B cell (primary cell): ENCODE results near the gene IL1RAPL1. TPM values are rescaled to one million over a fixed set of nuclear protein-coding genes. Genes with fewer than 3 reads are reported as not detected.
"Not testable (repeated sequence)": the region's sequence is repeated elsewhere in the genome, so short reads cannot be mapped to it uniquely, and the experiment has no call there.

Experiments
- ATAC-seq: fragments of 200-7000 bp; cut with Tn5 transposase; one replicate; pipeline ENCODE4 v1.10.0; 2021; ENCODE audit warnings: low read depth, mild to moderate bottlenecking, moderate number of reproducible peaks, moderate library complexity
- CTCF ChIA-PET: fragments of 350-600 bp; sonication (Branson Sonifier 250); formaldehyde crosslinking; loops from one replicate; lab custom pipeline; 2021; ENCODE audit warnings: antibody characterized with exemption, inconsistent platforms; lab: Charles Lee
- POLR2A ChIA-PET: fragments of 350-600 bp; sonication (Branson Sonifier 250); formaldehyde crosslinking; loops from one replicate; lab custom pipeline; 2021; ENCODE audit warnings: antibody characterized with exemption; lab: Charles Lee
- DNase-seq: peaks from one replicate; pipeline ENCODE4 v3.0.0; 2013
- H2AFZ ChIP-seq: 2 replicates; pipeline ENCODE4 v1.6.1; 2012; ENCODE audit warnings: mild to moderate bottlenecking, low read depth, low read length; ENCODE audit not compliant: insufficient read depth, poor library complexity, severe bottlenecking
- H3K27ac ChIP-seq, 2 donors: 1 replicate in 1 of 2; 2 replicates in 1 of 2; pipeline ENCODE4 v1.5.1; 2012 to 2013; ENCODE audit warnings: low read length in 2 of 2, mild to moderate bottlenecking in 2 of 2, moderate library complexity in 1 of 2
- H3K27me3 ChIP-seq, 4 experiments: fragments of 200-600 bp in 1 of 4; sonication (generic) in 1 of 4; replicated peaks in 1 of 4; 1 replicate in 2 of 4; 2 replicates in 2 of 4; pipeline versions ENCODE4 v1.6.1 to v1.7.0; 2013 to 2016; ENCODE audit warnings: low read length in 3 of 4, mild to moderate bottlenecking in 2 of 4, mixed read lengths in 1 of 4, moderate library complexity in 1 of 4; ENCODE audit not compliant: insufficient read depth in 4 of 4, control insufficient read depth in 3 of 4; ENCODE audit errors: control extremely low read depth in 1 of 4
- H3K36me3 ChIP-seq, 2 experiments: replicated peaks in 1 of 2; 1 replicate in 1 of 2; 2 replicates in 1 of 2; pipeline versions ENCODE4 v1.6.1 to v1.7.1; 2013; ENCODE audit warnings: low read length in 1 of 2; ENCODE audit not compliant: insufficient read depth in 2 of 2, control insufficient read depth in 1 of 2; ENCODE audit errors: control extremely low read depth in 1 of 2, extremely low read depth in 1 of 2
- H3K4me1 ChIP-seq, 2 donors: fragments of 200-600 bp in 1 of 2; sonication (generic) in 1 of 2; 1 replicate in 1 of 2; 2 replicates in 1 of 2; pipeline versions ENCODE4 v1.5.1 to v1.6.1; 2013 to 2017; ENCODE audit warnings: low read length in 2 of 2; ENCODE audit not compliant: control insufficient read depth in 2 of 2, insufficient read depth in 2 of 2
- H3K4me2 ChIP-seq: replicated peaks from 2 replicates; pipeline ENCODE3; 2012; ENCODE audit warnings: mild to moderate bottlenecking, low read depth, low read length; ENCODE audit not compliant: poor library complexity, severe bottlenecking
- H3K4me3 ChIP-seq, 5 experiments: fragments of 200-600 bp in 1 of 5; sonication (generic) in 1 of 5; 1 replicate in 3 of 5; 2 replicates in 2 of 5; pipeline versions ENCODE4 v1.5.1 to v1.7.0; 2011 to 2016; ENCODE audit warnings: low read length in 4 of 5, mild to moderate bottlenecking in 4 of 5, low read depth in 2 of 5, control low read depth in 1 of 5, moderate library complexity in 1 of 5; ENCODE audit not compliant: insufficient read depth in 1 of 5; ENCODE audit errors: control extremely low read depth in 1 of 5, extremely low read depth in 1 of 5
- H3K79me2 ChIP-seq: fragments of 200-600 bp; sonication (generic); one replicate; pipeline ENCODE4 v1.6.0; 2016; ENCODE audit warnings: low read length; ENCODE audit not compliant: control insufficient read depth, insufficient read depth
- H3K9ac ChIP-seq: fragments of 200-600 bp; sonication (generic); 2 replicates; pipeline ENCODE4 v1.6.1; 2017; ENCODE audit warnings: mild to moderate bottlenecking, low read length, moderate library complexity
- H3K9me3 ChIP-seq, 3 donors: one replicate each; pipeline versions ENCODE4 v1.6.1 to v1.7.1; 2013; ENCODE audit warnings: low read length in 2 of 3; ENCODE audit not compliant: control insufficient read depth in 2 of 3, insufficient read depth in 1 of 3; ENCODE audit errors: control extremely low read depth in 1 of 3
- H4K20me1 ChIP-seq: 2 replicates; pipeline ENCODE4 v1.6.0; 2012; ENCODE audit warnings: mild to moderate bottlenecking, low read length; ENCODE audit not compliant: insufficient read depth, control insufficient read depth, poor library complexity, severe bottlenecking
- H3K27ac Mint-ChIP-seq: one replicate; pipeline ENCODE4 v1.8.0; 2021; ENCODE audit warnings: mixed read lengths
- H3K27me3 Mint-ChIP-seq: one replicate; pipeline ENCODE4 v1.8.0; 2021; ENCODE audit warnings: mixed read lengths
- H3K4me1 Mint-ChIP-seq: one replicate; pipeline ENCODE4 v1.8.0; 2021; ENCODE audit warnings: mixed read lengths
- H3K4me3 Mint-ChIP-seq: one replicate; pipeline ENCODE4 v1.8.0; 2021; ENCODE audit warnings: mixed read lengths
- H3K9me3 Mint-ChIP-seq: one replicate; pipeline ENCODE4 v1.8.0; 2022; ENCODE audit warnings: mixed read lengths; ENCODE audit not compliant: insufficient read depth
- CTCF ChIP-seq: fragments of 200-600 bp; IDR thresholded peaks from one replicate; pipeline ENCODE4 v1.8.0; 2022; ENCODE audit warnings: antibody characterized with exemption, mild to moderate bottlenecking
- EZH2 ChIP-seq: IDR thresholded peaks from 2 replicates; pipeline ENCODE4 v1.6.1; 2012; ENCODE audit warnings: borderline replicate concordance, low read depth, mild to moderate bottlenecking, moderate library complexity, low read length; ENCODE audit not compliant: insufficient read depth, poor library complexity, severe bottlenecking
- WGBS: methylation state at CpG from one replicate; pipeline ENCODE4 v1.1.5; 2013; ENCODE audit warnings: missing lambda C conversion rate; ENCODE audit not compliant: insufficient coverage; 5-methylcytosine and 5-hydroxymethylcytosine counted together
- intact Hi-C: fragments of 100-400 bp; cut with micrococcal nuclease; formaldehyde crosslinking; loops from one replicate; pipeline ENCODE4 v1.10.0; 2022
- polyA plus RNA-seq: library from polyadenylated mRNA; depleted of rRNA; stranded (reverse); fragments of >200 nt; gene quantifications from 2 replicates; pipeline ENCODE4 v1.2.3, GENCODE V29; 2012
- total RNA-seq, 2 donors: library from RNA; stranded (reverse); fragments of 120-200 nt in 1 of 2; gene quantifications; 1 replicate in 1 of 2; 2 replicates in 1 of 2; pipeline versions ENCODE4 v1.2.3 to v1.2.4, GENCODE V29; 2013 to 2022

The IL1RAPL1 gene
- total and polyA plus RNA-seq, 2 donors (not counting 1 experiment from before 2014, with no cell fraction given) = not detected

- Histone ChIP-seq H3K9ac (no peak overlapping the region), H3K27ac (no peak overlapping the region), H2AFZ (no peak overlapping the region), H3K36me3 (no peaks in the 10 kb centered on the region), H3K4me3 (no peak overlapping the region), H4K20me1 (no peaks in the 10 kb centered on the region), H3K27me3 (no peaks in the 10 kb centered on the region), H3K4me2 (no peak overlapping the region), H3K9me3 (no peaks in the 10 kb centered on the region), H3K4me1 (no peaks in the 10 kb centered on the region), H3K79me2 (no peaks in the 10 kb centered on the region)
- Mint-ChIP-seq H3K4me1 (no peaks in the 10 kb centered on the region), H3K27me3 (no peaks in the 10 kb centered on the region), H3K9me3 (no peaks in the 10 kb centered on the region), H3K27ac (no peak overlapping the region), H3K4me3 (no peak overlapping the region)
- no peak for TF ChIP-seq CTCF
- TF ChIP-seq EZH2 = no peak
- intact Hi-C loops = no loop called here
- ChIA-PET POLR2A (no interaction called here), CTCF (no interaction called here)
- ATAC-seq (no peak), DNase-seq (no peak)
- no CpG with 5 or more reads among the region's 1 CpG for WGBS
These were observed 772.0 kb downstream of the IL1RAPL1 start for GRCh38 chrX:29359276-29359675.

GRCh38 chrX:29374765-29375164 lies 787.5 kb downstream of the IL1RAPL1 start:
- H3K4me3 Mint-ChIP-seq = not testable (repeated sequence)

More at GRCh38 chrX:29374765-29375164, 787.5 kb downstream of the IL1RAPL1 start:
- H3K4me1 ChIP-seq, H3K79me2 ChIP-seq, H4K20me1 ChIP-seq, H3K27ac ChIP-seq, ATAC-seq, H3K9me3 Mint-ChIP-seq, H3K36me3 ChIP-seq, POLR2A ChIA-PET, H3K4me1 Mint-ChIP-seq, H3K27ac Mint-ChIP-seq, DNase-seq, H3K9me3 ChIP-seq, H2AFZ ChIP-seq, H3K4me2 ChIP-seq, H3K27me3 Mint-ChIP-seq, H3K9ac ChIP-seq, H3K4me3 ChIP-seq, CTCF ChIA-PET, intact Hi-C loops, H3K27me3 ChIP-seq: not testable (repeated sequence)
